Measurements from ENCODE around the gene HENMT1. TPM values are rescaled to one million over a fixed set of nuclear protein-coding genes. Genes with fewer than 3 reads are reported as not detected.

HENMT1 gene
- total and polyA plus RNA-seq, 12 donors: 0.36 to 3.0 (median 1.1) TPM

DNA sequence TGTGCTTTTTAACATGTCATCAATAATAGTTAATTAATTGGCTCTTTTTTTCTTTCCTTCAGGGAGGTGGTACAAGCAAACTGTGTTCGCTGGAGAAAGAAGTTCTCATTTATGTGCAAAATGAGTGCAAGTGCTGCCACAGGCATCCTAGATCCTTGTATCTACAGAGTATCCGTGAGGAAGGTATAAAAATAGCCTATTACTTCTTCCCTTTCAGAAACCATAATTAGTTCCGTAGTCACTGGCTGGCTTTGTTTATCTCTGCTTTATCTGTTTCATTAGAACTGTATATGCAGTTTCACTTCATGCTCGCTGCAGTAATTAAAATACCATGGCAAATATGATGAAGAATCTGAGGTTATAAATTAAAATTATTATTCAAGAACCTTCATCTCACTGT lies 60.4 kb downstream of the HENMT1 start:
- Histone ChIP-seq H3K36me3 (peaks cover 0 to 38% (median 0%) of the 10 kb centered on the region in 9 donors), H3K27me3 (no peaks in the 10 kb centered on the region), H3K9me3 (no peaks in the 10 kb centered on the region), H3K27ac (peak overlapping the region in 4 of 10 donors; percentile 4 to 60 (median 31)), H3K4me3 (peak overlapping the region in 2 of 10 donors; percentile 5 to 15), H3K4me1 (peaks cover 3 to 61% (median 26%) of the 10 kb centered on the region in 9 donors)
- DNase-seq (no peak), ATAC-seq (peak in 6 of 8 donors; percentile 57 to 84 (median 78))
- intact Hi-C loops (cut with DNase I): no loop called here
- TF ChIP-seq, protein P1, sequence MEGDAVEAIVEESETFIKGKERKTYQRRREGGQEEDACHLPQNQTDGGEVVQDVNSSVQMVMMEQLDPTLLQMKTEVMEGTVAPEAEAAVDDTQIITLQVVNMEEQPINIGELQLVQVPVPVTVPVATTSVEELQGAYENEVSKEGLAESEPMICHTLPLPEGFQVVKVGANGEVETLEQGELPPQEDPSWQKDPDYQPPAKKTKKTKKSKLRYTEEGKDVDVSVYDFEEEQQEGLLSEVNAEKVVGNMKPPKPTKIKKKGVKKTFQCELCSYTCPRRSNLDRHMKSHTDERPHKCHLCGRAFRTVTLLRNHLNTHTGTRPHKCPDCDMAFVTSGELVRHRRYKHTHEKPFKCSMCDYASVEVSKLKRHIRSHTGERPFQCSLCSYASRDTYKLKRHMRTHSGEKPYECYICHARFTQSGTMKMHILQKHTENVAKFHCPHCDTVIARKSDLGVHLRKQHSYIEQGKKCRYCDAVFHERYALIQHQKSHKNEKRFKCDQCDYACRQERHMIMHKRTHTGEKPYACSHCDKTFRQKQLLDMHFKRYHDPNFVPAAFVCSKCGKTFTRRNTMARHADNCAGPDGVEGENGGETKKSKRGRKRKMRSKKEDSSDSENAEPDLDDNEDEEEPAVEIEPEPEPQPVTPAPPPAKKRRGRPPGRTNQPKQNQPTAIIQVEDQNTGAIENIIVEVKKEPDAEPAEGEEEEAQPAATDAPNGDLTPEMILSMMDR (IDR thresholded peaks at IDR 0.05): no peak
- 22 to 26% methylated on average over 4 of the region's 4 CpGs for WGBS, 2 donors

DNA sequence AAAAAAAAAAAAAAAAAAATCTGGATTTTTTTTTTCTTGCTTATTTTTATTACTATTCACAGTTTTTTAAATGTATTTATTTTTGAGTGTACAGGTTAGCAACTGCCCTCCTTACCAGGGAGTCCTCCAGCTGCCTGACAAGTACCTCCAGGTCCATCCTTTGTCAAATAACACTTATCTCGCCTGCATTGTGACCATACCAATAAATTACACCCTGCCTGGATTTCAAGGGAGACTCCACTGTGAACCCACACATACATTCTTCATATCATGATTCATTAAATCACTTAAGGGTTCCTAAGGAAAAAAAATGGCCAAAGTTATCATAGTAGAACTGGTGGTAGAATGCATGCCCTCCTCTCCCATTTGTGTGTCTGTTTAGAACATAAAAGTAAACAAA lies 62.6 kb downstream of the HENMT1 start:
- H3K9me3 ChIP-seq: no peaks in the 10 kb centered on the region
- peaks cover 0 to 26% (median 0%) of the 10 kb centered on the region in 9 donors for H3K36me3 ChIP-seq
- H3K27ac ChIP-seq: no peak overlapping the region
- ATAC-seq (no peak), DNase-seq (no peak)
- intact Hi-C loops (cut with DNase I): loop anchor here in 3 of 10 donors (5.0 kb wide), 2 partner anchors 36 to 41 kb away; partner anchors contain the start of gene EEIG2 (in 2 of the 3)
- peaks cover 3 to 66% (median 26%) of the 10 kb centered on the region in 9 donors for H3K4me1 ChIP-seq
- TF ChIP-seq, protein P1 (IDR thresholded peaks at IDR 0.05): no peak
- WGBS, 2 donors: 100% methylated on average over 1 of the region's 1 CpG
- no peak overlapping the region for H3K4me3 ChIP-seq
- no peaks in the 10 kb centered on the region for H3K27me3 ChIP-seq

Other genes starting within 250 kb of the HENMT1 start
- gene NBPF6, start 210.8 kb downstream of the HENMT1 start, total RNA-seq: not detected
- not detected for gene NBPF6, start 210.8 kb downstream of the HENMT1 start, polyA plus RNA-seq
- gene EEIG2, start 101.0 kb downstream of the HENMT1 start, total RNA-seq: 1 to 10 TPM; 3.5 to 10.0 (median 6.1) TPM
- 1 to 10 TPM; 1.5 to 1.6 TPM for gene EEIG2, start 101.0 kb downstream of the HENMT1 start, polyA plus RNA-seq
- 10 to 100 TPM; 11.2 to 22.8 (median 13.3) TPM for gene PRPF38B, start 31.2 kb upstream of the HENMT1 start, total RNA-seq
- gene PRPF38B, start 31.2 kb upstream of the HENMT1 start, polyA plus RNA-seq: 10 to 100 TPM; 15.1 to 42.7 TPM
- gene FNDC7, start 51.8 kb upstream of the HENMT1 start, total RNA-seq: under 1 TPM in 1 of 10 donors, not detected in 9; 0.13 TPM
- gene FNDC7, start 51.8 kb upstream of the HENMT1 start, polyA plus RNA-seq: not detected
- 10 to 100 TPM; 18.1 to 34.4 (median 22.9) TPM for gene STXBP3, start 85.6 kb upstream of the HENMT1 start, total RNA-seq
- 10 to 100 TPM; 19.7 to 34.5 TPM for gene STXBP3, start 85.6 kb upstream of the HENMT1 start, polyA plus RNA-seq
- not detected for gene AKNAD1, start 196.0 kb upstream of the HENMT1 start, total RNA-seq
- gene AKNAD1, start 196.0 kb upstream of the HENMT1 start, polyA plus RNA-seq: under 1 TPM; 0.06 to 0.15 TPM
- 1 to 10 TPM in 8 of 10 donors, under 1 TPM in 2; 0.66 to 6.4 (median 1.8) TPM for gene GPSM2, start 215.9 kb upstream of the HENMT1 start, total RNA-seq
- 1 to 10 TPM; 1.3 to 3.2 TPM for gene GPSM2, start 215.9 kb upstream of the HENMT1 start, polyA plus RNA-seq

Measured in heart right ventricle (tissue), 16 donors.